ENCODE data around the gene CDCA7L. TPM values are rescaled to one million over a fixed set of nuclear protein-coding genes. Genes with fewer than 3 reads are reported as not detected.

CDCA7L gene
- total and polyA plus RNA-seq, 2 of the 4 experiments (the other 2 are of a cell fraction): 20.4 to 35.0 TPM

DNA sequence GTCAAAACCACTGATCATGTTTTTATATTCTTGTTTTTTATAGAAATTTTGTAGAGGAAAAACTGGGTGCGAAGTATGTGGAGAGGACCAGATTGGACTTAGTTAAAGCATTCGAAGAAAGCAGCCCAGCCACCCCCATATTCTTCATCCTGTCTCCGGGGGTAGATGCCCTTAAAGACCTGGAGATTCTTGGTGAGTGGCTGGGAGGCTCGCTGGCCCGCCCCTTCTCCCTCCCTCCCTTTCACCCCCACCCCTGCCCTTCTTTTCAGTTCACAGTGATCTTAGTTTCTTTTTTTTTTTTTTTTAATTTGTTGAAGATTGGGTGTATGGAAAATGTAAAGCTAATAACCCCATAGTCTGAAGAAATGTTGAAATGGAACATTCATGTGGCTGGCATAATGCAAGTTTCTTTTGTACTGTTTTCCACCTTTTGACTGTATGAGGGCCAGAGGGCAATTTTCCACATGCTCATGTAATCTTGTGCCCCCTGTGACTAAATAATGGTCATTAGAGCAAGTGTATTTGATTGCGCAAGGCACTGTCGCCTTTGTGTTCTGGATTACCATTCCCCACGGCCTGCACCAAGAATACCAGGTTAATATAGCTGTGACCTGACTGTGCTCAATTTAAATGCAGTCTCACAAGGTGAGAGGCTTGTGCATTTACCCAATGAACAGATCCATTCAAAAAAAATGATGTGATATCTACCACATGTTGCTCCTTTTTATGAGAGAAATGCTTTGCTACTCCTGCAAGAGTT is 77.7 kb downstream of the CDCA7L start:
- Histone ChIP-seq H3K18ac (ENCODE audit: low read depth, low read length) (no peak overlapping the region), H4K5ac (ENCODE audit: low read depth, low read length) (no peak overlapping the region), H3K23ac (ENCODE audit: low read depth, low read length) (no peak overlapping the region), H2AK9ac (replicated peaks; ENCODE audit: low read depth, low read length, poor library complexity) (no peak overlapping the region), H3K27ac (ENCODE audit: insufficient read depth, low read length) (no peak overlapping the region), H2AK5ac (ENCODE audit: low read depth, low read length) (no peak overlapping the region), H2BK5ac (ENCODE audit: low read depth, low read length, poor library complexity, severe bottlenecking) (no peak overlapping the region), H4K8ac (ENCODE audit: low read depth in 2 of 2, low read length in 2 of 2) (no peak overlapping the region), H2BK20ac (ENCODE audit: low read depth, low read length) (no peak overlapping the region), H4K91ac (ENCODE audit: insufficient read depth, low read depth, low read length) (no peak overlapping the region), H3K9ac (ENCODE audit: low read depth, low read length) (no peak overlapping the region), H3K4ac (ENCODE audit: low read depth, low read length) (no peak overlapping the region), H3K4me2 (ENCODE audit: low read depth, low read length) (no peak overlapping the region), H3K36me3 (ENCODE audit: control insufficient read depth, insufficient read depth, low read length) (no peaks in the 10 kb centered on the region), H3K9me3 (ENCODE audit: control insufficient read depth, insufficient read depth, low read length) (no peaks in the 10 kb centered on the region), H3K9me1 (ENCODE audit: insufficient read depth, low read length) (no peaks in the 10 kb centered on the region), H3K4me1 (ENCODE audit: control insufficient read depth, insufficient read depth, low read length) (no peaks in the 10 kb centered on the region), H2BK15ac (ENCODE audit: low read depth, low read length) (no peak overlapping the region), H3K56ac (ENCODE audit: extremely low read depth, insufficient read depth, low read length) (no peak overlapping the region), H3K79me1 (ENCODE audit: low read depth in 1 of 2, low read length in 2 of 2) (no peaks in the 10 kb centered on the region), H4K20me1 (ENCODE audit: insufficient read depth, low read length) (no peaks in the 10 kb centered on the region), H3K4me3 (ENCODE audit: insufficient read depth, low read depth, low read length) (no peak overlapping the region), H2BK120ac (ENCODE audit: low read depth, low read length) (no peak overlapping the region), H3K14ac (replicated peaks; ENCODE audit: low read depth, low read length) (no peak overlapping the region), H2AFZ (replicated peaks; ENCODE audit: low read length, poor library complexity) (no peak overlapping the region), H3K27me3 (ENCODE audit: control insufficient read depth, insufficient read depth, low read length) (no peaks in the 10 kb centered on the region)
- ChIA-PET POLR2A (ENCODE audit: unreplicated experiment) (interaction anchor here (0.5 kb wide), 1 partner anchor 367 kb away, joined by 3 read pairs; no protein-coding TSS in a partner anchor), CTCF (no interaction called here)
- no peak for ATAC-seq (ENCODE audit: low read depth)
- in situ Hi-C loops (cut with MboI; ENCODE audit: low sequenced_read_pairs): no loop called here
- WGBS, 2 experiments (ENCODE audit: extremely low coverage in 2 of 2, insufficient read length in 1 of 2): no CpG with 5 or more reads among the region's 8 CpGs
- dilution Hi-C loops (cut with HindIII; ENCODE audit: low sequenced_read_pairs, unreplicated experiment): no loop called here
- no peak for TF ChIP-seq POLR2A (IDR thresholded peaks at IDR 0.05; ENCODE audit: low read depth, low read length)
- peak; percentile 75 for TF ChIP-seq CEBPB (IDR thresholded peaks at IDR 0.05; ENCODE audit: low read depth, low read length)
- no peak for TF ChIP-seq BHLHE40 (IDR thresholded peaks at IDR 0.05; ENCODE audit: low read depth, low read length)
- BruUV-seq (replicated peaks): no TSS peak
- intact Hi-C loops (cut with micrococcal nuclease): no loop called here
- DNase-seq: no peak
